RPMI7951 (cell line): Measurements from ENCODE around the gene TBC1D2B. TPM values are rescaled to one million over a fixed set of nuclear protein-coding genes. Genes with fewer than 3 reads are reported as not detected.

Experiments
- DNase-seq: peaks from one replicate; pipeline ENCODE4 v3.0.0-alpha.2; 2012; ENCODE audit warnings: low read depth
- total RNA-seq: library from RNA; depleted of rRNA; stranded (reverse); fragments of >200 nt; shearing (Covaris generic); gene quantifications from 2 replicates; pipeline ENCODE4 v1.2.3, GENCODE V29; 2014; rRNA removed

TBC1D2B gene
- total RNA-seq, 1 experiment from 2014 or later: 14.5 TPM

- DNase-seq: no peak
Measured at GRCh38 chr15:77945566-77945965, 131.9 kb downstream of the TBC1D2B start.

Other genes with a start within 250 kb of the TBC1D2B start
- gene SH2D7, start 14.8 kb upstream of the TBC1D2B start, total RNA-seq: not detected in 2 replicates
- gene CIB2, start 53.7 kb upstream of the TBC1D2B start, total RNA-seq: 6.2 and 7.8 TPM in 2 replicates
- 43.6 and 54.9 TPM in 2 replicates for gene IDH3A, start 71.7 kb upstream of the TBC1D2B start, total RNA-seq
- gene ACSBG1, start 156.9 kb upstream of the TBC1D2B start, total RNA-seq: 0.24 and 0.49 TPM in 2 replicates
- gene DNAJA4, start 186.9 kb upstream of the TBC1D2B start, total RNA-seq: 0.59 and 1.6 TPM in 2 replicates
- 130 and 132 TPM in 2 replicates for gene SKIC8, start 221.9 kb upstream of the TBC1D2B start, total RNA-seq